VCaP (cell line): Measurements from ENCODE around the gene TNIK.

Experiments
- H3K27ac ChIP-seq: fragments of 450-650 bp; 2 replicates; pipeline ENCODE4 v1.5.1; 2017
- CTCF ChIP-seq: fragments of 450-650 bp; conservative IDR thresholded peaks from 2 replicates; pipeline ENCODE4 v1.5.1; 2017; ENCODE audit warnings: mild to moderate bottlenecking, moderate library complexity

The TNIK gene

GRCh38 chr3:171352387-171352935 is 107.7 kb downstream of the TNIK start:
- no peak for TF ChIP-seq CTCF
- H3K27ac ChIP-seq: no peak overlapping the region

GRCh38 chr3:171351676-171352075 is 108.5 kb downstream of the TNIK start:
- no peak overlapping the region for H3K27ac ChIP-seq
- TF ChIP-seq CTCF: no peak

GRCh38 chr3:171350364-171350763 is 109.8 kb downstream of the TNIK start:
- no peak overlapping the region for H3K27ac ChIP-seq
- TF ChIP-seq CTCF: no peak

GRCh38 chr3:171349392-171349791 is 110.8 kb downstream of the TNIK start:
- H3K27ac ChIP-seq: no peak overlapping the region
- TF ChIP-seq CTCF: no peak

GRCh38 chr3:171348121-171348520 is 112.1 kb downstream of the TNIK start:
- H3K27ac ChIP-seq: no peak overlapping the region
- no peak for TF ChIP-seq CTCF

- H3K27ac ChIP-seq: no peak overlapping the region
Measured at GRCh38 chr3:171347301-171348039, 112.7 kb downstream of the TNIK start.

More at GRCh38 chr3:171347301-171348039, 112.7 kb downstream of the TNIK start:
- TF ChIP-seq CTCF: no peak
